Measurements from ENCODE around the gene COL4A1.

COL4A1 gene

DNA sequence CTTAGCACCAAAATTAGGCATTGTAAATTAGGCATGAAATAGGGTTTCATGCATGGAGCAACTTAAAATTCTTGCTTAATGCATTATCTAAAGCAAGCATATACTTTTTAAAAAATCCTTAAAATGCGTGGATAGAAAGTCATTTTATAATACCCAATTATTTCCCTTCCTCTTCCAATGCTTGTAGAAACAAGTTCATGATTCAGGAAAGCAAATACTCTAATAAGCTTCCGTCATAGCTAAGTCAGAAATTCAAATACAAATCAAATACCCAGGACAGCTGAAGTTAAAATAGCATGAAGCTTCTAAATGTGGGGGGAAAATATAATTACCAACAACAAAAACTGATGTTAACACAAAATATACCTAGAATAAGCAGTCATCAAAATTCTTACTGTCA is 89.1 kb downstream of the COL4A1 start:
- Histone ChIP-seq H4K20me1 (ENCODE audit: insufficient read depth, low read length) (no peaks in the 10 kb centered on the region), H3K4me1 (ENCODE audit: insufficient read depth, low read length, severe bottlenecking) (no peaks in the 10 kb centered on the region), H2AFZ (ENCODE audit: low read length) (no peak overlapping the region), H3K27me3 (ENCODE audit: insufficient read depth, low read length) (0 out of 2 replicates have a peak, but pooled peaks cover 9% of the 10 kb centered on the region), H3K27ac (ENCODE audit: low read depth, low read length, poor library complexity, severe bottlenecking) (no peak overlapping the region), H3K4me2 (ENCODE audit: low read length) (no peak overlapping the region), H3K9ac (ENCODE audit: low read length) (no peak overlapping the region), H3K9me3 (ENCODE audit: low read length) (no peaks in the 10 kb centered on the region), H3F3A (ENCODE audit: insufficient read depth, low read length) (no peaks in the 10 kb centered on the region), H3K79me2 (ENCODE audit: insufficient read depth, low read length) (no peaks in the 10 kb centered on the region), H3K9me2 (ENCODE audit: low read depth, low read length) (no peaks in the 10 kb centered on the region), H3K4me3 (ENCODE audit: low read depth, low read length, poor library complexity, severe bottlenecking) (no peak overlapping the region), H3K36me3 (ENCODE audit: insufficient read depth, low read length) (no peaks in the 10 kb centered on the region)
- TF ChIP-seq, protein P1, sequence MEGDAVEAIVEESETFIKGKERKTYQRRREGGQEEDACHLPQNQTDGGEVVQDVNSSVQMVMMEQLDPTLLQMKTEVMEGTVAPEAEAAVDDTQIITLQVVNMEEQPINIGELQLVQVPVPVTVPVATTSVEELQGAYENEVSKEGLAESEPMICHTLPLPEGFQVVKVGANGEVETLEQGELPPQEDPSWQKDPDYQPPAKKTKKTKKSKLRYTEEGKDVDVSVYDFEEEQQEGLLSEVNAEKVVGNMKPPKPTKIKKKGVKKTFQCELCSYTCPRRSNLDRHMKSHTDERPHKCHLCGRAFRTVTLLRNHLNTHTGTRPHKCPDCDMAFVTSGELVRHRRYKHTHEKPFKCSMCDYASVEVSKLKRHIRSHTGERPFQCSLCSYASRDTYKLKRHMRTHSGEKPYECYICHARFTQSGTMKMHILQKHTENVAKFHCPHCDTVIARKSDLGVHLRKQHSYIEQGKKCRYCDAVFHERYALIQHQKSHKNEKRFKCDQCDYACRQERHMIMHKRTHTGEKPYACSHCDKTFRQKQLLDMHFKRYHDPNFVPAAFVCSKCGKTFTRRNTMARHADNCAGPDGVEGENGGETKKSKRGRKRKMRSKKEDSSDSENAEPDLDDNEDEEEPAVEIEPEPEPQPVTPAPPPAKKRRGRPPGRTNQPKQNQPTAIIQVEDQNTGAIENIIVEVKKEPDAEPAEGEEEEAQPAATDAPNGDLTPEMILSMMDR (IDR thresholded peaks at IDR 0.05; ENCODE audit: low read length), result no peak
- TF ChIP-seq EZH2 (IDR thresholded peaks at IDR 0.05; ENCODE audit: borderline replicate concordance, low read length), result no peak

DNA sequence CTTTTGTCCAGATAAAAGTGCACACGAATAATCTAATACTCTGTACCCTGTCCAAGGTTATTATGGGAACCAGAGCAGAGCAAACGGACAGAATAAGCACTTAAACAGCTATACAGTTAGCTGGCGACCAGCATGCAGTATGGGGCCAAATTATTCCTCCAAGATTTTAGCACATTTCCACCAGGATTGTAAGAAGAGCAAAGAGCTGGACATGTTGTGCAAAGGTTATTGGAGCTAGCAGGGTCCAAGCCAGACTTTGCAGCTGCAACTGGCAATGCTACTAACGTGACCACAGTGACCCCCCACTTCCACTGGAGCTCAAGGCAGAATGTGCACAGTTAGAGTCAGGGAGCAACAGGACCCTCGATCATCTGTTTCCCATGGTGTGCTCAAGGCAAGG is 89.9 kb downstream of the COL4A1 start:
- Histone ChIP-seq H3F3A (ENCODE audit: insufficient read depth, low read length) (no peaks in the 10 kb centered on the region), H3K27me3 (ENCODE audit: insufficient read depth, low read length) (0 out of 2 replicates have a peak, but pooled peaks cover 9% of the 10 kb centered on the region), H3K9ac (ENCODE audit: low read length) (no peak overlapping the region), H4K20me1 (ENCODE audit: insufficient read depth, low read length) (no peaks in the 10 kb centered on the region), H3K4me2 (ENCODE audit: low read length) (no peak overlapping the region), H3K9me3 (ENCODE audit: low read length) (no peaks in the 10 kb centered on the region), H3K4me3 (ENCODE audit: low read depth, low read length, poor library complexity, severe bottlenecking) (no peak overlapping the region), H3K4me1 (ENCODE audit: insufficient read depth, low read length, severe bottlenecking) (no peaks in the 10 kb centered on the region), H3K27ac (ENCODE audit: low read depth, low read length, poor library complexity, severe bottlenecking) (no peak overlapping the region), H3K36me3 (ENCODE audit: insufficient read depth, low read length) (no peaks in the 10 kb centered on the region), H3K79me2 (ENCODE audit: insufficient read depth, low read length) (no peaks in the 10 kb centered on the region), H3K9me2 (ENCODE audit: low read depth, low read length) (no peaks in the 10 kb centered on the region), H2AFZ (ENCODE audit: low read length) (no peak overlapping the region)
- TF ChIP-seq EZH2 (IDR thresholded peaks at IDR 0.05; ENCODE audit: borderline replicate concordance, low read length), result no peak
- TF ChIP-seq, protein P1 (IDR thresholded peaks at IDR 0.05; ENCODE audit: low read length), result no peak

DNA sequence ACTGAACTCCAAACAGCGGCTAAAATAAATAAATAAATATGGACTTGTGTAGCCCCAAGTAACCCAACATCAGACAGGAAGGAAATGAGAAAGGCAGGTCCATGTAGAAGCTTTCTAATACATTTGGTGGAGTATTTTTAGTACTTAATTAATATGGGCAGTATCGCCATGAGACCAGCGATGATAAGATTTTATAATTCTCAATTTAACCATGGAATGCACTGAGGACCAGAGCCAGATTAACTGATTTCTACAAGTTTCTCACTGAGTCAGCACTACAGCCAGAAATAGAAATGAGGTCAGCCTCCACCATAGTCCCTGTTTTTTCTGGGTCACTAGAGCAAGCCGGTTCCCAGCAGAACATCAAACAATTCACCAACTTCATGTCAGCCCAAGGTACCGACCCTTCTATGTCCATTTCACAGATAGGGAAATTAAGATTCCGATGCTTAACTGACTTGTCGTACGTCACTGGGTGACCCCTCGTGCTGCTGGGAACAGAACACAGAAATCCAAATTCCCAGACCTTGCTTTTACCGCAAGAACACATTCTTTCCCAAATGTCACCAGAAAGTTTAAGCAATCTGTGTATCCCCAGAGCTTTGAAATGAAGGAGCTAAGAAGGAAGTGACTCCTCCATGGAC is 90.4 kb downstream of the COL4A1 start:
- TF ChIP-seq, protein P1 (IDR thresholded peaks at IDR 0.05; ENCODE audit: low read length), result no peak
- no peak for TF ChIP-seq EZH2 (IDR thresholded peaks at IDR 0.05; ENCODE audit: borderline replicate concordance, low read length)
- Histone ChIP-seq H3K27me3 (ENCODE audit: insufficient read depth, low read length) (0 out of 2 replicates have a peak, but pooled peaks cover 5% of the 10 kb centered on the region), H3K79me2 (ENCODE audit: insufficient read depth, low read length) (no peaks in the 10 kb centered on the region), H3K4me2 (ENCODE audit: low read length) (no peak overlapping the region), H3K4me1 (ENCODE audit: insufficient read depth, low read length, severe bottlenecking) (no peaks in the 10 kb centered on the region), H2AFZ (ENCODE audit: low read length) (no peak overlapping the region), H3K27ac (ENCODE audit: low read depth, low read length, poor library complexity, severe bottlenecking) (no peak overlapping the region), H3K9me3 (ENCODE audit: low read length) (no peaks in the 10 kb centered on the region), H3K9me2 (ENCODE audit: low read depth, low read length) (no peaks in the 10 kb centered on the region), H3K9ac (ENCODE audit: low read length) (no peak overlapping the region), H4K20me1 (ENCODE audit: insufficient read depth, low read length) (no peaks in the 10 kb centered on the region), H3K36me3 (ENCODE audit: insufficient read depth, low read length) (no peaks in the 10 kb centered on the region), H3K4me3 (ENCODE audit: low read depth, low read length, poor library complexity, severe bottlenecking) (no peak overlapping the region), H3F3A (ENCODE audit: insufficient read depth, low read length) (no peaks in the 10 kb centered on the region)

All from OCI-LY1 (cell line).